A549 (cell line): ENCODE data around the gene PLD5. TPM values are rescaled to one million over a fixed set of nuclear protein-coding genes. Genes with fewer than 3 reads are reported as not detected.

Experiments
- ATAC-seq, 2 experiments: fragments of 200-7000 bp in 1 of 2; fragments of >200 bp in 1 of 2; cut with Nextera tagmentation in 1 of 2; cut with Tn5 transposase in 1 of 2; 3 replicates each; pipeline versions ENCODE4 v1.8.0 to v1.9.1; 2018 to 2020; ENCODE audit warnings: mild to moderate bottlenecking in 1 of 2, moderate library complexity in 1 of 2
- CTCF ChIA-PET: fragments of 300-600 bp; sonication (Branson Sonifier 250); formaldehyde crosslinking; extraction: SDS; loops from one replicate; lab custom pipeline; 2021; ENCODE audit warnings: antibody characterized with exemption, inconsistent platforms; lab: Yijun Ruan, JAX
- POLR2A ChIA-PET: fragments of 350-600 bp; formaldehyde crosslinking; extraction: SDS; loops from one replicate; lab custom pipeline; 2021; ENCODE audit warnings: antibody characterized with exemption, inconsistent platforms; lab: Yijun Ruan, JAX
- DNase-seq, 2 experiments: peaks; one replicate each; pipeline versions ENCODE4 v3.0.0 to v3.0.0-alpha.2; 2011 to 2016; ENCODE audit warnings: low read depth in 1 of 2, low spot score in 1 of 2
- FAIRE-seq: peaks from 2 replicates; lab custom pipeline; 2011; peaks lifted over from hg19 to GRCh38; lab: Jason Lieb, UNC
- H3K27ac ChIP-seq, 2 experiments: fragments of >200 bp; sonication (Bioruptor Twin); formaldehyde crosslinking; 3 replicates each; pipeline ENCODE4 v1.5.1; 2016 to 2017
- H3K4me1 ChIP-seq: fragments of >200 bp; sonication (Bioruptor Twin); formaldehyde crosslinking; 3 replicates; pipeline ENCODE4 v1.6.1; 2016
- H3K4me2 ChIP-seq: fragments of >200 bp; sonication (Bioruptor Twin); formaldehyde crosslinking; 3 replicates; pipeline ENCODE4 v1.6.1; 2016
- H3K4me3 ChIP-seq: fragments of >200 bp; sonication (Bioruptor Twin); formaldehyde crosslinking; 3 replicates; pipeline ENCODE4 v1.5.1; 2016
- H3K9me3 ChIP-seq: fragments of >200 bp; sonication (Bioruptor Twin); formaldehyde crosslinking; 3 replicates; pipeline ENCODE4 v1.6.1; 2016
- CBX8 ChIP-seq: fragments of 200-600 bp; sonication (generic); IDR thresholded peaks from 2 replicates; pipeline ENCODE4 v1.6.1; 2016
- EP300 ChIP-seq, 2 experiments: fragments of >200 bp; sonication (Bioruptor Twin); formaldehyde crosslinking; IDR thresholded peaks; 2 replicates in 1 of 2; 3 replicates in 1 of 2; pipeline ENCODE4 v1.6.1; 2016 to 2017
- FOSL2 ChIP-seq, 2 experiments: fragments of 450-650 bp in 1 of 2; fragments of >200 bp in 1 of 2; sonication (Bioruptor Twin) in 1 of 2; formaldehyde crosslinking; IDR thresholded peaks; 2 replicates each; pipeline versions ENCODE4 v1.5.0 to v1.6.1; 2016 to 2020; ENCODE audit warnings: mild to moderate bottlenecking in 1 of 2, moderate library complexity in 1 of 2
- HDAC2 ChIP-seq: fragments of 200-600 bp; sonication (generic); IDR thresholded peaks from 2 replicates; pipeline ENCODE4 v1.6.1; 2016
- HMGXB4 ChIP-seq: fragments of 250-450 bp; sonication (Bioruptor Pico); IDR thresholded peaks from 2 replicates; pipeline ENCODE4 v1.5.0; 2021; ENCODE audit warnings: mild to moderate bottlenecking, moderate library complexity, borderline replicate concordance
- HOXA7 ChIP-seq: fragments of 250-450 bp; sonication (Bioruptor Pico); IDR thresholded peaks from 2 replicates; pipeline ENCODE4 v1.5.0; 2020; ENCODE audit warnings: mild to moderate bottlenecking, moderate library complexity
- HOXB13 ChIP-seq: fragments of 250-450 bp; sonication (Bioruptor Pico); IDR thresholded peaks from 2 replicates; pipeline ENCODE4 v1.5.0; 2020; ENCODE audit warnings: low read depth, mild to moderate bottlenecking, moderate library complexity
- HOXB5 ChIP-seq: fragments of 250-450 bp; sonication (Bioruptor Pico); IDR thresholded peaks from 2 replicates; pipeline ENCODE4 v1.5.0; 2020; ENCODE audit warnings: mild to moderate bottlenecking, moderate library complexity
- JUN ChIP-seq, 2 experiments: fragments of >200 bp; sonication (Bioruptor Twin); formaldehyde crosslinking; IDR thresholded peaks; 2 replicates in 1 of 2; 3 replicates in 1 of 2; pipeline ENCODE4 v1.6.1; 2016 to 2017
- MYC ChIP-seq: IDR thresholded peaks from 2 replicates; pipeline ENCODE4 v1.6.1; 2012; ENCODE audit warnings: mild to moderate bottlenecking, inconsistent platforms, low read length, improper control_type of control experiment, borderline replicate concordance
- REST ChIP-seq: fragments of 200-600 bp; sonication (generic); IDR thresholded peaks from 2 replicates; pipeline ENCODE4 v1.6.1; 2016; ENCODE audit warnings: antibody characterized with exemption, mild to moderate bottlenecking, moderate library complexity
- TFCP2L1 ChIP-seq: fragments of 250-450 bp; sonication (Bioruptor Pico); IDR thresholded peaks from 2 replicates; pipeline ENCODE4 v1.5.0; 2021; ENCODE audit warnings: mild to moderate bottlenecking
- ZC3H11A ChIP-seq: fragments of 450-650 bp; IDR thresholded peaks from 2 replicates; pipeline ENCODE4 v1.6.1; 2014; ENCODE audit warnings: antibody characterized with exemption, mild to moderate bottlenecking
- ZFP36 ChIP-seq: fragments of 450-650 bp; IDR thresholded peaks from 2 replicates; pipeline ENCODE4 v1.6.1; 2014; ENCODE audit warnings: borderline replicate concordance; ENCODE audit not compliant: partially characterized antibody
- ZNF302 ChIP-seq: fragments of 250-450 bp; sonication (Bioruptor Pico); IDR thresholded peaks from 2 replicates; pipeline ENCODE4 v1.9.0; 2021; ENCODE audit warnings: inconsistent platforms, mild to moderate bottlenecking, moderate library complexity
- WGBS: methylation state at CpG from one replicate; pipeline ENCODE4 v1.1.6; 2017; ENCODE audit errors: missing lambda C conversion rate; 5-methylcytosine and 5-hydroxymethylcytosine counted together
- polyA plus RNA-seq, 4 experiments: library from polyadenylated mRNA; depleted of rRNA in 3 of 4; stranded (reverse); fragments of >200 nt; fragmentation: RNase III in 1 of 4; extraction: RNeasy Plus Mini Kit Qiagen cat#74134 plus additional on column Dnase treatment in 1 of 4; gene quantifications; 2 replicates in 3 of 4; 3 replicates in 1 of 4; pipeline ENCODE4 v1.2.3, GENCODE V29; 2011 to 2017
- TF ChIP-seq, protein P1 (sequence below): IDR thresholded peaks from 2 replicates; pipeline ENCODE4 v1.6.1; 2012; ENCODE audit warnings: low read depth, borderline replicate concordance
- TF ChIP-seq, protein P2 (sequence below): fragments of 250-450 bp; sonication (Bioruptor Pico); IDR thresholded peaks from 2 replicates; pipeline ENCODE4 v1.5.0; 2020; ENCODE audit warnings: low read depth, mild to moderate bottlenecking, moderate library complexity
- TF ChIP-seq, protein P3 (sequence below): fragments of >200 bp; sonication (Bioruptor Twin); formaldehyde crosslinking; IDR thresholded peaks from 3 replicates; pipeline ENCODE4 v1.6.1; 2016

The PLD5 gene
- polyA plus RNA-seq, 2 of the 4 experiments (the other 2 are of a cell fraction): 1.5 to 1.7 TPM

DNA sequence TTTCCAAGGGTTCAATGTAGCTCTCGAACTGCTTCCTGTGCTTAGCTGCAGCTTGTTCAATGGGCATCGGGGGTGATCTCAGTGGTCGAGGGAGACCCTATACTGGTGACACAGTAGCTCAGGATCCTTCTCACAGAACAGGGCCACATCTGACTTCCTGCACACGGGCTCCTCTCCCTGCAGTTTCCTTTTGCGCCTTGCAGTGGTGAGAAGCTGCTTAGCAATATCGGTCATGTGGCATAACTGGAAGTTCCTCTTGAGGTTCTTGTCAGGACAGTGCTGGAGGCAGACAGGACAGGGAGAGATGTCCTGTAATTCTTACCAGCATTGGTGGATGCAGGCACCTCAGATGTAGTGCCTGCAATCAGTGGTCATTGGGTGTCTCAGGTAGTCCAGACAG, 385.1 kb downstream of the PLD5 start (continued):
- TF ChIP-seq REST: no peak
- TF ChIP-seq, all 56 proteins: peak for 0

- Histone ChIP-seq H3K4me1 (no peaks in the 10 kb centered on the region), H3K9me3 (no peaks in the 10 kb centered on the region), H3K4me2 (no peak overlapping the region), H3K27ac (no peak overlapping the region), H3K4me3 (no peak overlapping the region)
- 46% methylated on average over 3 of the region's 3 CpGs for WGBS
- POLR2A ChIA-PET: no interaction called here
- TF ChIP-seq, protein P1, sequence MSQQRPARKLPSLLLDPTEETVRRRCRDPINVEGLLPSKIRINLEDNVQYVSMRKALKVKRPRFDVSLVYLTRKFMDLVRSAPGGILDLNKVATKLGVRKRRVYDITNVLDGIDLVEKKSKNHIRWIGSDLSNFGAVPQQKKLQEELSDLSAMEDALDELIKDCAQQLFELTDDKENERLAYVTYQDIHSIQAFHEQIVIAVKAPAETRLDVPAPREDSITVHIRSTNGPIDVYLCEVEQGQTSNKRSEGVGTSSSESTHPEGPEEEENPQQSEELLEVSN: no peak
- no peak for TF ChIP-seq HOXB5 (CRISPR knock-in tag)
- TF ChIP-seq, protein P2, sequence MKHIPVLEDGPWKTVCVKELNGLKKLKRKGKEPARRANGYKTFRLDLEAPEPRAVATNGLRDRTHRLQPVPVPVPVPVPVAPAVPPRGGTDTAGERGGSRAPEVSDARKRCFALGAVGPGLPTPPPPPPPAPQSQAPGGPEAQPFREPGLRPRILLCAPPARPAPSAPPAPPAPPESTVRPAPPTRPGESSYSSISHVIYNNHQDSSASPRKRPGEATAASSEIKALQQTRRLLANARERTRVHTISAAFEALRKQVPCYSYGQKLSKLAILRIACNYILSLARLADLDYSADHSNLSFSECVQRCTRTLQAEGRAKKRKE: no peak
- TF ChIP-seq HOXA7 (CRISPR knock-in tag): no peak
- no peak for TF ChIP-seq ZNF302 (CRISPR knock-in tag)
- no peak for TF ChIP-seq JUN (IDR thresholded peaks at IDR 0.05)
- no peak for TF ChIP-seq HOXB13 (CRISPR knock-in tag)
- TF ChIP-seq MYC: no peak
- no peak for TF ChIP-seq HDAC2
- no peak for TF ChIP-seq EP300 (IDR thresholded peaks at IDR 0.05)
- TF ChIP-seq TFCP2L1 (CRISPR knock-in tag): no peak
- no peak for TF ChIP-seq ZFP36
- no peak for TF ChIP-seq FOSL2 (IDR thresholded peaks at IDR 0.05)
- no peak for TF ChIP-seq FOSL2 (CRISPR knock-in tag; IDR thresholded peaks at IDR 0.05)
- TF ChIP-seq CBX8: no peak
- TF ChIP-seq HMGXB4 (CRISPR knock-in tag): no peak
- TF ChIP-seq, protein P3, sequence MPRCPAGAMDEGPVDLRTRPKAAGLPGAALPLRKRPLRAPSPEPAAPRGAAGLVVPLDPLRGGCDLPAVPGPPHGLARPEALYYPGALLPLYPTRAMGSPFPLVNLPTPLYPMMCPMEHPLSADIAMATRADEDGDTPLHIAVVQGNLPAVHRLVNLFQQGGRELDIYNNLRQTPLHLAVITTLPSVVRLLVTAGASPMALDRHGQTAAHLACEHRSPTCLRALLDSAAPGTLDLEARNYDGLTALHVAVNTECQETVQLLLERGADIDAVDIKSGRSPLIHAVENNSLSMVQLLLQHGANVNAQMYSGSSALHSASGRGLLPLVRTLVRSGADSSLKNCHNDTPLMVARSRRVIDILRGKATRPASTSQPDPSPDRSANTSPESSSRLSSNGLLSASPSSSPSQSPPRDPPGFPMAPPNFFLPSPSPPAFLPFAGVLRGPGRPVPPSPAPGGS: no peak
- TF ChIP-seq ZC3H11A: no peak
- ATAC-seq: no peak
- CTCF ChIA-PET: no interaction called here
- FAIRE-seq: no peak
- no peak for DNase-seq
These were observed 390.7 kb downstream of the PLD5 start for GRCh38 chr1:242133796-242134195.
